ENCODE results near the gene LGI1. TPM values are rescaled to one million over a fixed set of nuclear protein-coding genes. Genes with fewer than 3 reads are reported as not detected.
"Not testable (repeated sequence)": the region's sequence is repeated elsewhere in the genome, so short reads cannot be mapped to it uniquely, and the experiment has no call there.

LGI1 gene
- total RNA-seq, 1 donor from 2014 or later = 23.2 TPM

- DNase-seq (ENCODE audit: low spot score in 2 of 2) (no peak), FAIRE-seq (no peak)
Observed at GRCh38 chr10:93799155-93799708, 41.5 kb downstream of the LGI1 start.

- FAIRE-seq (no peak), DNase-seq (ENCODE audit: low spot score in 2 of 2) (no peak)
Observed at GRCh38 chr10:93804200-93804599, 46.5 kb downstream of the LGI1 start.

GRCh38 chr10:93806903-93807302 lies 49.2 kb downstream of the LGI1 start:
- DNase-seq (ENCODE audit: low spot score in 2 of 2) (no peak), FAIRE-seq (no peak)

GRCh38 chr10:93807371-93807770 lies 49.6 kb downstream of the LGI1 start:
- FAIRE-seq (no peak), DNase-seq (ENCODE audit: low spot score in 2 of 2) (no peak)

GRCh38 chr10:93812659-93813338 lies 55.1 kb downstream of the LGI1 start:
- no peak for FAIRE-seq
- no peak for DNase-seq (ENCODE audit: low spot score in 2 of 2)

GRCh38 chr10:93813507-93814465 lies 56.0 kb downstream of the LGI1 start:
- DNase-seq (ENCODE audit: low spot score in 2 of 2) = peak in 1 of 2 donors; percentile 16
- FAIRE-seq = no peak

GRCh38 chr10:93815304-93816096 lies 57.8 kb downstream of the LGI1 start:
- DNase-seq (ENCODE audit: low spot score in 2 of 2) (no peak), FAIRE-seq (no peak)

GRCh38 chr10:93816123-93816747 lies 58.5 kb downstream of the LGI1 start:
- FAIRE-seq (no peak), DNase-seq (ENCODE audit: low spot score in 2 of 2) (peak; percentile 12 to 50)

- no peak for DNase-seq (ENCODE audit: low spot score in 2 of 2)
- no peak for FAIRE-seq
Observed at GRCh38 chr10:93818086-93818485, 60.4 kb downstream of the LGI1 start.

- FAIRE-seq (no peak), DNase-seq (ENCODE audit: low spot score in 2 of 2) (no peak)
Observed at GRCh38 chr10:93819520-93819919, 61.8 kb downstream of the LGI1 start.

GRCh38 chr10:93820434-93820833 lies 62.7 kb downstream of the LGI1 start:
- no peak for DNase-seq (ENCODE audit: low spot score in 2 of 2)
- no peak for FAIRE-seq

GRCh38 chr10:93821051-93821772 lies 63.5 kb downstream of the LGI1 start:
- FAIRE-seq (no peak), DNase-seq (ENCODE audit: low spot score in 2 of 2) (no peak)

GRCh38 chr10:93826355-93826754 lies 68.6 kb downstream of the LGI1 start:
- DNase-seq (ENCODE audit: low spot score in 2 of 2) (no peak), FAIRE-seq (no peak)

- DNase-seq (ENCODE audit: low spot score in 2 of 2) = no peak
- FAIRE-seq = no peak
Observed at GRCh38 chr10:93827056-93827804, 69.5 kb downstream of the LGI1 start.

- not testable (repeated sequence) for FAIRE-seq; DNase-seq (ENCODE audit: low spot score in 2 of 2)
Observed at GRCh38 chr10:93831065-93831464, 73.3 kb downstream of the LGI1 start.

GRCh38 chr10:93835770-93836169 lies 78.0 kb downstream of the LGI1 start:
- DNase-seq (ENCODE audit: low spot score in 2 of 2) (no peak), FAIRE-seq (no peak)

GRCh38 chr10:93837822-93838221 lies 80.1 kb downstream of the LGI1 start:
- no peak for DNase-seq (ENCODE audit: low spot score in 2 of 2)
- no peak for FAIRE-seq

- DNase-seq (ENCODE audit: low spot score in 2 of 2) (no peak), FAIRE-seq (no peak)
Observed at GRCh38 chr10:93838278-93838677, 80.5 kb downstream of the LGI1 start.

GRCh38 chr10:93841961-93842360 lies 84.2 kb downstream of the LGI1 start:
- no peak for DNase-seq (ENCODE audit: low spot score in 2 of 2)
- no peak for FAIRE-seq
